Fibroblast of lung (primary cell): Measurements from ENCODE around the gene CHAT. TPM values are rescaled to one million over a fixed set of nuclear protein-coding genes. Genes with fewer than 3 reads are reported as not detected.

Experiments used
- DNase-seq, 2 donors: peaks; one replicate each; pipeline versions ENCODE4 v3.0.0 to v3.0.0-alpha.2; 2010; ENCODE audit warnings: low read depth in 2 of 2
- H2AFZ ChIP-seq: 2 replicates; pipeline ENCODE4 v1.5.1; 2012; ENCODE audit warnings: low read length, control low read depth, inconsistent platforms
- H3K27ac ChIP-seq: 2 replicates; pipeline ENCODE4 v1.5.1; 2011; ENCODE audit warnings: low read length, control low read depth; ENCODE audit not compliant: insufficient read depth
- H3K27me3 ChIP-seq: 2 replicates; pipeline ENCODE4 v1.5.1; 2011; ENCODE audit warnings: mild to moderate bottlenecking, low read length; ENCODE audit not compliant: control insufficient read depth, insufficient read depth
- H3K36me3 ChIP-seq: 2 replicates; pipeline ENCODE4 v1.5.1; 2011; ENCODE audit warnings: low read length; ENCODE audit not compliant: control insufficient read depth, insufficient read depth
- H3K4me1 ChIP-seq: 2 replicates; pipeline ENCODE4 v1.5.1; 2011; ENCODE audit warnings: low read length; ENCODE audit not compliant: control insufficient read depth, insufficient read depth; ENCODE audit errors: extremely low read depth
- H3K4me2 ChIP-seq: 2 replicates; pipeline ENCODE4 v1.5.1; 2011; ENCODE audit warnings: low read length, control low read depth; ENCODE audit not compliant: insufficient read depth; ENCODE audit errors: extremely low read depth
- H3K4me3 ChIP-seq, 4 experiments: fragments of 200-600 bp in 1 of 4; sonication (generic) in 1 of 4; replicated peaks in 1 of 4; 2 replicates each; pipeline ENCODE4 v1.5.1; 2011 to 2016; ENCODE audit warnings: low read length in 4 of 4, low read depth in 3 of 4, mild to moderate bottlenecking in 3 of 4, control low read depth in 2 of 4, inconsistent platforms in 1 of 4, mixed read lengths in 1 of 4; ENCODE audit not compliant: insufficient read depth in 1 of 4; ENCODE audit errors: control extremely low read depth in 1 of 4
- H3K79me2 ChIP-seq: 2 replicates; pipeline ENCODE4 v1.5.1; 2012; ENCODE audit warnings: mild to moderate bottlenecking, low read length, inconsistent platforms; ENCODE audit not compliant: control insufficient read depth, insufficient read depth
- H3K9ac ChIP-seq: 2 replicates; pipeline ENCODE4 v1.5.1; 2011; ENCODE audit warnings: mild to moderate bottlenecking, low read length, control low read depth; ENCODE audit not compliant: insufficient read depth
- H3K9me3 ChIP-seq: 2 replicates; pipeline ENCODE4 v1.5.1; 2012; ENCODE audit warnings: low read depth, low read length; ENCODE audit not compliant: control insufficient read depth, insufficient read depth
- H4K20me1 ChIP-seq: 2 replicates; pipeline ENCODE4 v1.5.1; 2011; ENCODE audit warnings: low read length; ENCODE audit not compliant: control insufficient read depth, insufficient read depth; ENCODE audit errors: extremely low read depth
- EZH2 ChIP-seq: IDR thresholded peaks from 2 replicates; pipeline ENCODE4 v1.5.1; 2012; ENCODE audit warnings: low read length, control low read depth, mild to moderate bottlenecking; ENCODE audit errors: missing control alignments
- polyA plus RNA-seq, 2 donors: library from polyadenylated mRNA; depleted of rRNA in 1 of 2; stranded (reverse) in 1 of 2; unstranded in 1 of 2; fragments of >200 nt; gene quantifications; 2 replicates each; pipeline ENCODE4 v1.2.1, GENCODE V29; 2011 to 2012; ENCODE audit warnings: missing spikeins in 1 of 2
- total RNA-seq: library from RNA; depleted of rRNA; stranded (reverse); fragments of >200 nt; gene quantifications from 2 replicates; pipeline ENCODE4 v1.2.1, GENCODE V29; 2014
- TF ChIP-seq, protein P1 (sequence below), 2 donors: IDR thresholded peaks in 1 of 2; conservative IDR thresholded peaks in 1 of 2; 1 replicate in 1 of 2; 2 replicates in 1 of 2; pipeline ENCODE4 v1.5.1; 2011 to 2012; ENCODE audit warnings: low read length in 2 of 2, control low read depth in 1 of 2, inconsistent platforms in 1 of 2, low read depth in 1 of 2, mild to moderate bottlenecking in 1 of 2

CHAT gene
- total and polyA plus RNA-seq, 2 donors (not counting 1 experiment from before 2014, with no cell fraction given): not detected

- no peak overlapping the region for H3K27ac ChIP-seq
- no peaks in the 10 kb centered on the region for H3K36me3 ChIP-seq
- no peak overlapping the region for H3K4me2 ChIP-seq
- no peak overlapping the region for H3K9ac ChIP-seq
- no peaks in the 10 kb centered on the region for H3K9me3 ChIP-seq
- no peaks in the 10 kb centered on the region for H3K27me3 ChIP-seq
- H4K20me1 ChIP-seq: no peaks in the 10 kb centered on the region
- no peaks in the 10 kb centered on the region for H3K79me2 ChIP-seq
- H3K4me1 ChIP-seq: no peaks in the 10 kb centered on the region
- no peak for TF ChIP-seq EZH2
- TF ChIP-seq, protein P1, sequence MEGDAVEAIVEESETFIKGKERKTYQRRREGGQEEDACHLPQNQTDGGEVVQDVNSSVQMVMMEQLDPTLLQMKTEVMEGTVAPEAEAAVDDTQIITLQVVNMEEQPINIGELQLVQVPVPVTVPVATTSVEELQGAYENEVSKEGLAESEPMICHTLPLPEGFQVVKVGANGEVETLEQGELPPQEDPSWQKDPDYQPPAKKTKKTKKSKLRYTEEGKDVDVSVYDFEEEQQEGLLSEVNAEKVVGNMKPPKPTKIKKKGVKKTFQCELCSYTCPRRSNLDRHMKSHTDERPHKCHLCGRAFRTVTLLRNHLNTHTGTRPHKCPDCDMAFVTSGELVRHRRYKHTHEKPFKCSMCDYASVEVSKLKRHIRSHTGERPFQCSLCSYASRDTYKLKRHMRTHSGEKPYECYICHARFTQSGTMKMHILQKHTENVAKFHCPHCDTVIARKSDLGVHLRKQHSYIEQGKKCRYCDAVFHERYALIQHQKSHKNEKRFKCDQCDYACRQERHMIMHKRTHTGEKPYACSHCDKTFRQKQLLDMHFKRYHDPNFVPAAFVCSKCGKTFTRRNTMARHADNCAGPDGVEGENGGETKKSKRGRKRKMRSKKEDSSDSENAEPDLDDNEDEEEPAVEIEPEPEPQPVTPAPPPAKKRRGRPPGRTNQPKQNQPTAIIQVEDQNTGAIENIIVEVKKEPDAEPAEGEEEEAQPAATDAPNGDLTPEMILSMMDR (conservative IDR thresholded peaks at IDR 0.05 in 1 of 2, IDR thresholded peaks at IDR 0.05 in 1 of 2; ENCODE audit: low read depth in 1 of 2, low read length in 2 of 2): no peak
- no peak overlapping the region for H3K4me3 ChIP-seq
- no peak overlapping the region for H2AFZ ChIP-seq
- DNase-seq: no peak
Observed at GRCh38 chr10:49667991-49668390, 54.2 kb downstream of the CHAT start.

GRCh38 chr10:49668684-49669083 is 54.8 kb downstream of the CHAT start:
- Histone ChIP-seq H3K27ac (no peak overlapping the region), H3K79me2 (no peaks in the 10 kb centered on the region), H2AFZ (no peak overlapping the region), H3K4me3 (no peak overlapping the region), H3K4me1 (no peaks in the 10 kb centered on the region), H3K27me3 (no peaks in the 10 kb centered on the region), H3K9ac (no peak overlapping the region), H3K4me2 (no peak overlapping the region), H3K36me3 (no peaks in the 10 kb centered on the region), H3K9me3 (no peaks in the 10 kb centered on the region), H4K20me1 (no peaks in the 10 kb centered on the region)
- TF ChIP-seq EZH2: no peak
- TF ChIP-seq, protein P1 (conservative IDR thresholded peaks at IDR 0.05 in 1 of 2, IDR thresholded peaks at IDR 0.05 in 1 of 2; ENCODE audit: low read depth in 1 of 2, low read length in 2 of 2): no peak
- DNase-seq: no peak

- Histone ChIP-seq H3K9me3 (no peaks in the 10 kb centered on the region), H3K4me1 (no peaks in the 10 kb centered on the region), H2AFZ (peak overlapping the region; percentile 26), H3K27ac (no peak overlapping the region), H3K36me3 (no peaks in the 10 kb centered on the region), H4K20me1 (no peaks in the 10 kb centered on the region), H3K9ac (no peak overlapping the region), H3K4me3 (peak overlapping the region in 2 of 4 experiments; percentile 33 to 43), H3K4me2 (peak overlapping the region; percentile 11), H3K79me2 (no peaks in the 10 kb centered on the region), H3K27me3 (peaks cover 6% of the 10 kb centered on the region)
- no peak for DNase-seq
- TF ChIP-seq, protein P1 (conservative IDR thresholded peaks at IDR 0.05 in 1 of 2, IDR thresholded peaks at IDR 0.05 in 1 of 2; ENCODE audit: low read depth in 1 of 2, low read length in 2 of 2): no peak
- no peak for TF ChIP-seq EZH2
Observed at GRCh38 chr10:49678827-49679479, 65.1 kb downstream of the CHAT start.
